Measurements from ENCODE around the gene C1QL1.

Gene C1QL1

GRCh38 chr17:44913676-44914075 lies 54.4 kb downstream of the C1QL1 start:
- no peak for DNase-seq

- DNase-seq: no peak
Measured at GRCh38 chr17:44912763-44913544, 55.1 kb downstream of the C1QL1 start.

- DNase-seq: peak; percentile 60 to 74 (median 66)
Measured at GRCh38 chr17:44911133-44912001, 56.7 kb downstream of the C1QL1 start.

GRCh38 chr17:44910231-44911106 lies 57.6 kb downstream of the C1QL1 start:
- no peak for DNase-seq

All from suppressor macrophage (primary cell).